Endothelial cell of umbilical vein (primary cell): Measurements from ENCODE around the gene PPP1R1A. TPM values are rescaled to one million over a fixed set of nuclear protein-coding genes. Genes with fewer than 3 reads are reported as not detected.
A peak's percentile ranks its signal among the peaks of the same experiment; 100 is the strongest.

Source experiments
- Bru-seq: library from RNA; stranded (reverse); fragments of 400-500 nt; gene quantifications from one replicate; lab custom pipeline; 2021; lab: Mats Ljungman, UMichigan
- BruChase-seq, 2 experiments: library from RNA; stranded (reverse); fragments of 400-500 nt; gene quantifications; one replicate each; lab custom pipeline; 2021; lab: Mats Ljungman, UMichigan
- BruUV-seq: library from RNA; stranded (reverse); fragments of 400-500 nt; replicated peaks from 2 replicates; lab custom pipeline; 2021; lab: Mats Ljungman, UMichigan
- CTCF ChIA-PET: fragments of 300-600, 350-600 bp; sonication (Branson Sonifier 250); formaldehyde crosslinking; loops from one replicate; lab custom pipeline; 2021; ENCODE audit warnings: antibody characterized with exemption, inconsistent platforms; lab: Charles Lee
- POLR2A ChIA-PET: fragments of 300-600, 350-600 bp; sonication (Branson Sonifier 250); formaldehyde crosslinking; loops from one replicate; lab custom pipeline; 2021; ENCODE audit warnings: antibody characterized with exemption, inconsistent platforms; lab: Charles Lee
- DNase-seq: peaks from one replicate; pipeline ENCODE4 v3.0.0-alpha.2; 2011; ENCODE audit warnings: low read depth, low spot score
- FAIRE-seq: peaks from 2 replicates; lab custom pipeline; 2011; peaks lifted over from hg19 to GRCh38; lab: Jason Lieb, UNC
- H2AFZ ChIP-seq: 2 replicates; pipeline ENCODE4 v1.6.0; 2012; ENCODE audit warnings: low read depth, low read length, control low read depth, inconsistent platforms
- H3K27ac ChIP-seq: 2 replicates; pipeline ENCODE4 v1.5.1; 2011; ENCODE audit warnings: low read depth, mild to moderate bottlenecking, control low read depth, low read length, moderate library complexity; ENCODE audit not compliant: insufficient read depth
- H3K27me3 ChIP-seq, 2 experiments: 2 replicates each; pipeline versions ENCODE4 v1.6.0 to v1.6.1; 2011; ENCODE audit warnings: low read length in 2 of 2, mixed read lengths in 1 of 2; ENCODE audit not compliant: control insufficient read depth in 2 of 2, insufficient read depth in 2 of 2
- H3K36me3 ChIP-seq, 2 experiments: 2 replicates in 1 of 2; 3 replicates in 1 of 2; pipeline ENCODE4 v1.5.1; 2011; ENCODE audit warnings: low read length in 2 of 2, mild to moderate bottlenecking in 1 of 2, moderate library complexity in 1 of 2; ENCODE audit not compliant: control insufficient read depth in 2 of 2, insufficient read depth in 2 of 2; ENCODE audit errors: extremely low read depth in 1 of 2
- H3K4me1 ChIP-seq: 3 replicates; pipeline ENCODE4 v1.5.1; 2011; ENCODE audit warnings: mild to moderate bottlenecking, low read length; ENCODE audit not compliant: control insufficient read depth, insufficient read depth; ENCODE audit errors: extremely low read depth
- H3K4me2 ChIP-seq: 2 replicates; pipeline ENCODE4 v1.6.1; 2011; ENCODE audit warnings: low read length, control low read depth, mixed read lengths; ENCODE audit not compliant: insufficient read depth
- H3K4me3 ChIP-seq, 3 experiments: fragments of 200-600 bp in 1 of 3; sonication (generic), shearing (Covaris generic) in 1 of 3; replicated peaks in 1 of 3; 2 replicates each; pipeline ENCODE4 v1.5.1; 2011 to 2016; ENCODE audit warnings: control low read depth in 3 of 3, low read length in 3 of 3, mild to moderate bottlenecking in 2 of 3, inconsistent platforms in 1 of 3, low read depth in 1 of 3, moderate library complexity in 1 of 3; ENCODE audit not compliant: insufficient read depth in 1 of 3
- H3K79me2 ChIP-seq: 2 replicates; pipeline ENCODE4 v1.6.0; 2012; ENCODE audit warnings: low read length, inconsistent platforms; ENCODE audit not compliant: control insufficient read depth, insufficient read depth
- H3K9ac ChIP-seq: replicated peaks from 2 replicates; pipeline ENCODE3; 2011; ENCODE audit warnings: low read length, control low read depth; ENCODE audit not compliant: insufficient read depth; ENCODE audit errors: extremely low read depth
- H3K9me1 ChIP-seq: replicated peaks from 3 replicates; pipeline ENCODE4 v1.6.0; 2011; ENCODE audit warnings: mild to moderate bottlenecking, low read length; ENCODE audit not compliant: control insufficient read depth, insufficient read depth; ENCODE audit errors: extremely low read depth
- H3K9me3 ChIP-seq: replicated peaks from 2 replicates; pipeline ENCODE4 v1.5.1; 2012; ENCODE audit warnings: low read length, inconsistent platforms; ENCODE audit not compliant: control insufficient read depth, insufficient read depth
- H4K20me1 ChIP-seq: replicated peaks from 2 replicates; pipeline ENCODE3; 2011; ENCODE audit warnings: mild to moderate bottlenecking, low read length; ENCODE audit not compliant: control insufficient read depth, insufficient read depth; ENCODE audit errors: extremely low read depth
- CTCF ChIP-seq, 2 donors: IDR thresholded peaks; 1 replicate in 1 of 2; 2 replicates in 1 of 2; pipeline ENCODE4 v1.5.1; 2011; ENCODE audit warnings: low read length in 2 of 2, mild to moderate bottlenecking in 2 of 2, moderate library complexity in 2 of 2, control low read depth in 1 of 2, inconsistent platforms in 1 of 2, low read depth in 1 of 2; ENCODE audit not compliant: insufficient read depth in 1 of 2; ENCODE audit errors: extremely low read depth in 1 of 2
- EZH2 ChIP-seq: IDR thresholded peaks from 2 replicates; pipeline ENCODE4 v1.6.1; 2012; ENCODE audit warnings: borderline replicate concordance, low read depth, mild to moderate bottlenecking, moderate library complexity, low read length, inconsistent platforms; ENCODE audit not compliant: severe bottlenecking
- FOS ChIP-seq: IDR thresholded peaks from 2 replicates; pipeline ENCODE4 v1.6.1; 2011; ENCODE audit warnings: mild to moderate bottlenecking, low read length, moderate library complexity, borderline replicate concordance; ENCODE audit not compliant: insufficient read depth
- JUN ChIP-seq: IDR thresholded peaks from 2 replicates; pipeline ENCODE4 v1.6.1; 2011; ENCODE audit warnings: borderline replicate concordance, low read depth; ENCODE audit not compliant: insufficient read length, insufficient read depth
- MAX ChIP-seq: IDR thresholded peaks from 2 replicates; pipeline ENCODE4 v1.6.1; 2011; ENCODE audit not compliant: insufficient read depth, insufficient read length
- POLR2A ChIP-seq: IDR thresholded peaks from 2 replicates; pipeline ENCODE4 v1.6.1; 2012; ENCODE audit warnings: low read depth, mild to moderate bottlenecking, control low read depth, low read length
- POLR2AphosphoS5 ChIP-seq: IDR thresholded peaks from 2 replicates; pipeline ENCODE4 v1.6.1; 2012; ENCODE audit warnings: low read depth, mild to moderate bottlenecking, control low read depth, low read length, moderate library complexity; ENCODE audit not compliant: insufficient read depth
- dilution Hi-C: fragments of 300-500 bp; cut with MboI; formaldehyde crosslinking; loops from one replicate; pipeline ENCODE4 v1.15.0; 2019; ENCODE audit warnings: low sequenced_read_pairs; ENCODE audit not compliant: extremely low pct_ligation_motif_present
- intact Hi-C: fragments of 100-400 bp; cut with micrococcal nuclease; formaldehyde crosslinking; loops from one replicate; pipeline ENCODE4 v1.10.0; 2022
- long read RNA-seq: library from polyadenylated mRNA; stranded (forward); transcript quantifications from one replicate; pipeline ENCODE4 v2.0.0, GENCODE V29; 2021
- polyA minus RNA-seq, 3 experiments: library from RNA; depleted of rRNA, polyadenylated mRNA; stranded (reverse); fragments of >200 nt; gene quantifications; 1 replicate in 1 of 3; 2 replicates in 2 of 3; pipeline ENCODE4 v1.2.3, GENCODE V29; 2011
- polyA plus RNA-seq, 4 experiments: library from polyadenylated mRNA; depleted of rRNA in 3 of 4; stranded (reverse) in 3 of 4; unstranded in 1 of 4; fragments of >200 nt; gene quantifications; 2 replicates each; pipeline versions ENCODE4 v1.2.1 to v1.2.3, GENCODE V29; 2011 to 2012; ENCODE audit warnings: missing spikeins in 1 of 4
- total RNA-seq: library from RNA; stranded (reverse); gene quantifications from 2 replicates; pipeline ENCODE4 v1.2.3, GENCODE V29; 2021

Gene PPP1R1A
- not detected in 2 replicates for total RNA-seq
- polyA plus RNA-seq: not detected in 2 replicates
- polyA plus RNA-seq (2011; cell fraction: cytosol; rRNA removed): not detected in 2 replicates
- not detected in 2 replicates for polyA plus RNA-seq (2011; cell fraction: nucleus; rRNA removed)
- polyA plus RNA-seq (2012): not detected in 2 replicates
- not detected in 2 replicates for polyA minus RNA-seq
- polyA minus RNA-seq (2011; cell fraction: cytosol; rRNA and poly(A)+ RNA removed): not detected
- polyA minus RNA-seq (2011; cell fraction: nucleus; rRNA and poly(A)+ RNA removed): not detected in 2 replicates
- not detected for Bru-seq, nascent RNA
- BruChase-seq, experiment 1, labeled RNA remaining after a 6-hour chase: not detected
- not detected for BruChase-seq, experiment 2, labeled RNA remaining after a 2-hour chase
- long read RNA-seq: 0 reads

GRCh38 chr12:54588110-54588889 lies at the start of gene PPP1R1A:
TSS of gene PPP1R1A (minus strand) at chr12:54588659. CDS start at chr12:54588488, 171 bp downstream.
- FAIRE-seq (no peak), DNase-seq (no peak)
- peaks cover 49 to 53% of the 10 kb centered on the region in 2 experiments for H3K27me3 ChIP-seq
- H3K36me3 ChIP-seq: no peaks in the 10 kb centered on the region
- TF ChIP-seq EZH2 (peak; percentile 73), MAX (no peak), POLR2AphosphoS5 (no peak), POLR2A (no peak), FOS (no peak), JUN (no peak), CTCF (IDR thresholded peaks at IDR 0.05; ENCODE audit: extremely low read depth in 1 of 2, insufficient read depth in 1 of 2, low read depth in 1 of 2, low read length in 2 of 2) (no peak)
- no peaks in the 10 kb centered on the region for H3K4me1 ChIP-seq
- BruUV-seq: no TSS peak
- no peak within 1 kb of the TSS for H3K4me2 ChIP-seq
- H3K79me2 ChIP-seq: no peaks in the 10 kb centered on the region
- ChIA-PET POLR2A (no interaction called here), CTCF (interaction anchor here (0.9 to 2.1 kb wide), 2 partner anchors 8 to 189 kb away, joined by 3 to 7 read pairs; no protein-coding TSS in a partner anchor)
- dilution Hi-C loops: no loop called here
- intact Hi-C loops: no loop called here
- H3K4me3 ChIP-seq: no peak within 1 kb of the TSS
- H3K9me3 ChIP-seq: no peaks in the 10 kb centered on the region
- no peak within 1 kb of the TSS for H2AFZ ChIP-seq
- no peaks in the 10 kb centered on the region for H3K9me1 ChIP-seq
- H4K20me1 ChIP-seq: no peaks in the 10 kb centered on the region
- H3K27ac ChIP-seq: no peak within 1 kb of the TSS
- H3K9ac ChIP-seq: no peak within 1 kb of the TSS
